ENCODE data around the gene RAD51B. TPM values are rescaled to one million over a fixed set of nuclear protein-coding genes. Genes with fewer than 3 reads are reported as not detected.

The RAD51B gene
- total RNA-seq, 1 experiment from 2014 or later = 14.2 TPM

DNA sequence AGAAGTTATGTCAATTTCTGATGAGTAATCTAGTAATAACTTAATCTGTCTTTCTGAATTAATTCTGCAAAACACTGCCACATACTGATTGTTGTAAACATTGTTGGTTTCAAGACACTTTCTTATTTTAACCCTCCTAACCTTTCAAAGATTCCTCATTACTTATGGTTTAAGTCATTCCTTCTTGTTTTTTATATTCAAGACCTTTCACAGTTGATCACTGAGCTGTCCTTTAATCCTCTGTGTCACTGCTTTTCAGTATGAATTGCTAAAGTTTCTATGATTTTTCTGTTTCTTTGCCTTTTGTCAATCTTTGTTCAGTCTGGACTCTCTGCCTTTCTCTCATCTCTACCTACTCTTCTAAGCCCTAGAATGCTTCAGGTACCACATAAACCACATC is 164.7 kb downstream of the RAD51B start:
- Mint-ChIP-seq H3K27me3 (ENCODE audit: low read depth) (no peaks in the 10 kb centered on the region), H3K4me3 (no peak overlapping the region), H3K36me3 (no peaks in the 10 kb centered on the region), H3K9me3 (no peaks in the 10 kb centered on the region), H3K4me1 (peaks cover 2% of the 10 kb centered on the region; the same call in 1 of the 2 replicates), H3K27ac (peak overlapping the region; percentile 42; the same call in 1 of the 2 replicates)
- ChIA-PET POLR2A (no interaction called here), CTCF (no interaction called here)
- ATAC-seq = no peak
- TF ChIP-seq SMAD3 (CRISPR knock-in tag; IDR thresholded peaks at IDR 0.05; ENCODE audit: borderline replicate concordance) (no peak), TCF7 (CRISPR knock-in tag; IDR thresholded peaks at IDR 0.05; ENCODE audit: low read depth) (no peak), PREB (CRISPR knock-in tag; IDR thresholded peaks at IDR 0.05; ENCODE audit: borderline replicate concordance) (no peak), ERG (CRISPR knock-in tag; IDR thresholded peaks at IDR 0.05) (no peak), ZNF423 (CRISPR knock-in tag; IDR thresholded peaks at IDR 0.05) (no peak), ZMAT4 (CRISPR knock-in tag; IDR thresholded peaks at IDR 0.05) (no peak), ATF1 (CRISPR knock-in tag; IDR thresholded peaks at IDR 0.05) (no peak), EMX1 (CRISPR knock-in tag; IDR thresholded peaks at IDR 0.05) (no peak)
- DNase-seq (ENCODE audit: low spot score) = no peak

DNA sequence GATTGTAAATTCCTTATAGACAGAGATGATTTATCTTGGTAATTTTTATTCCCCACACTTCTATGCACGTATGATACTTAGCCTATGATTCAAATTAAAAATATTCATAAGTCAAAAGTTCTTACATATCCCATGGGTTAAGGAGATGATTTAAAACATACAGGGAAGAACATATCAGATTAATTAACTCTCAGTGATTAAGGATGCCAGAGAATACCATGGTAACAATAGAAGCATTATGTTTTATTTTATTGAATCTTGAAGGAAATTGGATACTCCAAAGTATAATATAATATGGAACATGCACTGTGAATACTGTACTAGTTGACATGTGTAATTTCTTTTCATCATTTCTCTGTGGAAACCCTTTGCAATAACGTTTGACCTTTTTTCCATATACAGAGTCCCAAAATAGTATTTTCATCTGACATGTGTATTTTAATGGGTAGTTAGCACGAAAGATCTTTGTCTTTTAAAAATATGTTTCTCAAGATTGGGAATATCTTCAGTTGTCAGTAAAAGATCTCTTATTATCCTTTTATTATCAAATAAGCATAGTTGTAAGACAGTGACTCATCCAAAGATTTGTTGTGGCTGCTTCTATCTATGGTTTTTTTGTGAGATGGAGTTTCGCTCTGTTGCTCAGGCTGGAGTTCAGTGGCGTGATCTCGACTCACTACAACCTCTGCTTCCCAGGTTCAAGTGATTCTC is 166.7 kb downstream of the RAD51B start:
- Mint-ChIP-seq H3K27ac (no peak overlapping the region), H3K4me3 (no peak overlapping the region), H3K27me3 (ENCODE audit: low read depth) (no peaks in the 10 kb centered on the region), H3K36me3 (no peaks in the 10 kb centered on the region), H3K9me3 (no peaks in the 10 kb centered on the region), H3K4me1 (no peaks in the 10 kb centered on the region)
- DNase-seq (ENCODE audit: low spot score) (no peak), ATAC-seq (no peak)
- POLR2A ChIA-PET = no interaction called here
- CTCF ChIA-PET = no interaction called here
- TF ChIP-seq FOXJ3 (CRISPR knock-in tag; IDR thresholded peaks at IDR 0.05; ENCODE audit: borderline replicate concordance) (no peak), ZBTB21 (CRISPR knock-in tag; IDR thresholded peaks at IDR 0.05; ENCODE audit: borderline replicate concordance) (no peak), NFYB (CRISPR knock-in tag; conservative IDR thresholded peaks at IDR 0.05; ENCODE audit: low read depth) (no peak), IRF1 (CRISPR knock-in tag; IDR thresholded peaks at IDR 0.05) (no peak), ZNF138 (CRISPR knock-in tag; conservative IDR thresholded peaks at IDR 0.05) (no peak), SOX15 (CRISPR knock-in tag; IDR thresholded peaks at IDR 0.05) (no peak), ELF4 (CRISPR knock-in tag; IDR thresholded peaks at IDR 0.05; ENCODE audit: low read depth) (no peak), ZNF423 (CRISPR knock-in tag; IDR thresholded peaks at IDR 0.05) (no peak)
- TF ChIP-seq, protein P1, sequence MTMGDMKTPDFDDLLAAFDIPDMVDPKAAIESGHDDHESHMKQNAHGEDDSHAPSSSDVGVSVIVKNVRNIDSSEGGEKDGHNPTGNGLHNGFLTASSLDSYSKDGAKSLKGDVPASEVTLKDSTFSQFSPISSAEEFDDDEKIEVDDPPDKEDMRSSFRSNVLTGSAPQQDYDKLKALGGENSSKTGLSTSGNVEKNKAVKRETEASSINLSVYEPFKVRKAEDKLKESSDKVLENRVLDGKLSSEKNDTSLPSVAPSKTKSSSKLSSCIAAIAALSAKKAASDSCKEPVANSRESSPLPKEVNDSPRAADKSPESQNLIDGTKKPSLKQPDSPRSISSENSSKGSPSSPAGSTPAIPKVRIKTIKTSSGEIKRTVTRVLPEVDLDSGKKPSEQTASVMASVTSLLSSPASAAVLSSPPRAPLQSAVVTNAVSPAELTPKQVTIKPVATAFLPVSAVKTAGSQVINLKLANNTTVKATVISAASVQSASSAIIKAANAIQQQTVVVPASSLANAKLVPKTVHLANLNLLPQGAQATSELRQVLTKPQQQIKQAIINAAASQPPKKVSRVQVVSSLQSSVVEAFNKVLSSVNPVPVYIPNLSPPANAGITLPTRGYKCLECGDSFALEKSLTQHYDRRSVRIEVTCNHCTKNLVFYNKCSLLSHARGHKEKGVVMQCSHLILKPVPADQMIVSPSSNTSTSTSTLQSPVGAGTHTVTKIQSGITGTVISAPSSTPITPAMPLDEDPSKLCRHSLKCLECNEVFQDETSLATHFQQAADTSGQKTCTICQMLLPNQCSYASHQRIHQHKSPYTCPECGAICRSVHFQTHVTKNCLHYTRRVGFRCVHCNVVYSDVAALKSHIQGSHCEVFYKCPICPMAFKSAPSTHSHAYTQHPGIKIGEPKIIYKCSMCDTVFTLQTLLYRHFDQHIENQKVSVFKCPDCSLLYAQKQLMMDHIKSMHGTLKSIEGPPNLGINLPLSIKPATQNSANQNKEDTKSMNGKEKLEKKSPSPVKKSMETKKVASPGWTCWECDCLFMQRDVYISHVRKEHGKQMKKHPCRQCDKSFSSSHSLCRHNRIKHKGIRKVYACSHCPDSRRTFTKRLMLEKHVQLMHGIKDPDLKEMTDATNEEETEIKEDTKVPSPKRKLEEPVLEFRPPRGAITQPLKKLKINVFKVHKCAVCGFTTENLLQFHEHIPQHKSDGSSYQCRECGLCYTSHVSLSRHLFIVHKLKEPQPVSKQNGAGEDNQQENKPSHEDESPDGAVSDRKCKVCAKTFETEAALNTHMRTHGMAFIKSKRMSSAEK (CRISPR knock-in tag; IDR thresholded peaks at IDR 0.05; ENCODE audit: borderline replicate concordance) = no peak
- TF ChIP-seq, protein P2, sequence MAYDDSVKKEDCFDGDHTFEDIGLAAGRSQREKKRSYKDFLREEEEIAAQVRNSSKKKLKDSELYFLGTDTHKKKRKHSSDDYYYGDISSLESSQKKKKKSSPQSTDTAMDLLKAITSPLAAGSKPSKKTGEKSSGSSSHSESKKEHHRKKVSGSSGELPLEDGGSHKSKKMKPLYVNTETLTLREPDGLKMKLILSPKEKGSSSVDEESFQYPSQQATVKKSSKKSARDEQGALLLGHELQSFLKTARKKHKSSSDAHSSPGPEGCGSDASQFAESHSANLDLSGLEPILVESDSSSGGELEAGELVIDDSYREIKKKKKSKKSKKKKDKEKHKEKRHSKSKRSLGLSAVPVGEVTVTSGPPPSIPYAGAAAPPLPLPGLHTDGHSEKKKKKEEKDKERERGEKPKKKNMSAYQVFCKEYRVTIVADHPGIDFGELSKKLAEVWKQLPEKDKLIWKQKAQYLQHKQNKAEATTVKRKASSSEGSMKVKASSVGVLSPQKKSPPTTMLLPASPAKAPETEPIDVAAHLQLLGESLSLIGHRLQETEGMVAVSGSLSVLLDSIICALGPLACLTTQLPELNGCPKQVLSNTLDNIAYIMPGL (CRISPR knock-in tag; IDR thresholded peaks at IDR 0.05) = no peak
- TF ChIP-seq, protein P3, sequence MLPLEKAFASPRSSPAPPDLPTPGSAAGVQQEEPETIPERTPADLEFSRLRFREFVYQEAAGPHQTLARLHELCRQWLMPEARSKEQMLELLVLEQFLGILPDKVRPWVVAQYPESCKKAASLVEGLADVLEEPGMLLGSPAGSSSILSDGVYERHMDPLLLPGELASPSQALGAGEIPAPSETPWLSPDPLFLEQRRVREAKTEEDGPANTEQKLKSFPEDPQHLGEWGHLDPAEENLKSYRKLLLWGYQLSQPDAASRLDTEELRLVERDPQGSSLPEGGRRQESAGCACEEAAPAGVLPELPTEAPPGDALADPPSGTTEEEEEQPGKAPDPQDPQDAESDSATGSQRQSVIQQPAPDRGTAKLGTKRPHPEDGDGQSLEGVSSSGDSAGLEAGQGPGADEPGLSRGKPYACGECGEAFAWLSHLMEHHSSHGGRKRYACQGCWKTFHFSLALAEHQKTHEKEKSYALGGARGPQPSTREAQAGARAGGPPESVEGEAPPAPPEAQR (CRISPR knock-in tag; IDR thresholded peaks at IDR 0.05) = no peak
- TF ChIP-seq, protein P4, sequence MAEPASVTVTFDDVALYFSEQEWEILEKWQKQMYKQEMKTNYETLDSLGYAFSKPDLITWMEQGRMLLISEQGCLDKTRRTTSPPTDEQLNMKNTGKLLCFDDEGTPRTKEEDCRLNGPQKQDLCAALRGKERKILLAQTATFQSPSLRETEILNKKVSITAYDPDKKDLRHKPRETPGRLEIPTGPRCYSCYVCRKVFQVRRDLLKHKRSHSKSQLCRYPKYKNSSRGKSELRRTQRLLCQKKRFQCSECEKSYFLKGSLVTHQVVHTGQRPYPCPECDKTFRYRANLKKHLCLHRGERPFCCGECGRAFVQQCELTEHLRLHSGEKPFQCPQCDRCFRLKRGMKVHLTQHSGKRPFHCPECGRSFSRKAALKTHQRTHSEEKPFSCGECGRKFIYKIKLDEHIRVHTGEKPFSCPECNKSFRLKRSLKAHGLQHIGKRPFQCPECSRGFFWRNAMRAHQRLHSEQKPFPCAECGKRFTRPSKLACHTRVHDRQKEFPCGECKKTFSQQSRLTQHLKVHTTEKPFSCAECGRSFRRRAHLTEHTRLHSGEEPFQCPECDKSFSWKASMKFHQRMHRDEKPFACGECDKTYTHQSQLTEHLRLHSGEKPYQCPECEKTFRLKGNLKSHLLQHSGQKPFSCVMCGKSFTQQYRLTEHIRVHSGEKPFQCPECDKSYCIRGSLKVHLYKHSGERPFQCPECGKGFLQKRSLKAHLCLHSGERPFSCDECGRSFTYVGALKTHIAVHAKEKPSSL (CRISPR knock-in tag; conservative IDR thresholded peaks at IDR 0.05) = no peak
